GM20431 (cell line): Measurements from ENCODE around the gene RNF227.

ENCODE experiments used
- in situ Hi-C: fragments of 300-500 bp; cut with MseI, MboI; formaldehyde crosslinking; loops from one replicate; pipeline ENCODE4 v1.15.0; 2020; ENCODE audit warnings: low sequenced_read_pairs; ENCODE audit not compliant: unreplicated experiment

Gene RNF227

GRCh38 chr17:7930841-7931631 lies 14.9 kb upstream of the RNF227 start:
- in situ Hi-C loops = no loop called here

GRCh38 chr17:7929158-7930023 lies 13.3 kb upstream of the RNF227 start, which contains the start of gene KCNAB3:
KCNAB3 (minus strand) TSS chr17:7929856; CDS start chr17:7929435, 421 bp downstream.
- in situ Hi-C loops = no loop called here

- in situ Hi-C loops = no loop called here
These were observed 11.5 kb upstream of the RNF227 start for GRCh38 chr17:7927596-7927995.

GRCh38 chr17:7922845-7923628 lies 6.9 kb upstream of the RNF227 start:
- in situ Hi-C loops = no loop called here

GRCh38 chr17:7922269-7922844 lies 6.3 kb upstream of the RNF227 start:
- in situ Hi-C loops = no loop called here

- in situ Hi-C loops = loop anchor here (10.0 kb wide), 1 partner anchor 68 kb away; no protein-coding TSS in a partner anchor
These were observed 719 bp upstream of the RNF227 start for GRCh38 chr17:7916808-7917207.

GRCh38 chr17:7916385-7916682 lies 245 bp upstream of the RNF227 start:
- in situ Hi-C loops = loop anchor here (10.0 kb wide), 1 partner anchor 68 kb away; no protein-coding TSS in a partner anchor

- in situ Hi-C loops = loop anchor here (10.0 kb wide), 1 partner anchor 70 kb away; no protein-coding TSS in a partner anchor
These were observed 894 bp downstream of the RNF227 start for GRCh38 chr17:7915179-7915610.

- in situ Hi-C loops = loop anchor here (10.0 kb wide), 1 partner anchor 72 kb away; no protein-coding TSS in a partner anchor
These were observed 3.1 kb downstream of the RNF227 start for GRCh38 chr17:7912927-7913524.

GRCh38 chr17:7911116-7911515 lies 5.0 kb downstream of the RNF227 start:
- in situ Hi-C loops = loop anchor here (10.0 kb wide), 1 partner anchor 74 kb away; no protein-coding TSS in a partner anchor

GRCh38 chr17:7910711-7911110 lies 5.4 kb downstream of the RNF227 start:
- in situ Hi-C loops = loop anchor here (10.0 kb wide), 1 partner anchor 74 kb away; no protein-coding TSS in a partner anchor

GRCh38 chr17:7910281-7910680 lies 5.8 kb downstream of the RNF227 start:
- in situ Hi-C loops = loop anchor here (10.0 kb wide), 1 partner anchor 75 kb away; no protein-coding TSS in a partner anchor

- in situ Hi-C loops = no loop called here
These were observed 7.0 kb downstream of the RNF227 start for GRCh38 chr17:7909089-7909488.

GRCh38 chr17:7903154-7904103 lies 12.7 kb downstream of the RNF227 start:
- in situ Hi-C loops = no loop called here

- in situ Hi-C loops = no loop called here
These were observed 18.3 kb downstream of the RNF227 start for GRCh38 chr17:7897773-7898172.

GRCh38 chr17:7897090-7897489 lies 19.0 kb downstream of the RNF227 start:
- in situ Hi-C loops = no loop called here

- in situ Hi-C loops = no loop called here
These were observed 21.2 kb downstream of the RNF227 start for GRCh38 chr17:7894866-7895265.

GRCh38 chr17:7894226-7894625 lies 21.9 kb downstream of the RNF227 start:
- in situ Hi-C loops = no loop called here
